NAMALWA (cell line): Measurements from ENCODE around the gene EIF2AK3.
"Not testable (repeated sequence)": the region's sequence is repeated elsewhere in the genome, so short reads cannot be mapped to it uniquely, and the experiment has no call there.

ENCODE experiments used
- DNase-seq: peaks from one replicate; pipeline ENCODE4 v3.0.0-alpha.2; 2015; ENCODE audit warnings: low spot score

EIF2AK3 gene

GRCh38 chr2:88627055-88627855 is at the start of gene EIF2AK3:
Gene EIF2AK3, minus strand, starts transcription at chr2:88627464. Its CDS starts 190 bp downstream, at chr2:88627274.
- DNase-seq: peak; percentile 100

GRCh38 chr2:88673363-88673762 is 46.1 kb upstream of the EIF2AK3 start:
- no peak for DNase-seq

- DNase-seq: peak; percentile 81
These were observed 44.6 kb upstream of the EIF2AK3 start for GRCh38 chr2:88671786-88672427.

- peak; percentile 75 for DNase-seq
These were observed 42.4 kb upstream of the EIF2AK3 start for GRCh38 chr2:88669482-88670214.

- no peak for DNase-seq
These were observed 41.6 kb upstream of the EIF2AK3 start for GRCh38 chr2:88668862-88669261.

- DNase-seq: no peak
These were observed 40.0 kb upstream of the EIF2AK3 start for GRCh38 chr2:88667219-88667618.

GRCh38 chr2:88666576-88666975 is 39.3 kb upstream of the EIF2AK3 start:
- DNase-seq: no peak

- no peak for DNase-seq
These were observed 33.4 kb upstream of the EIF2AK3 start for GRCh38 chr2:88660622-88661021.

- DNase-seq: no peak
These were observed 32.3 kb upstream of the EIF2AK3 start for GRCh38 chr2:88659538-88659915.

- no peak for DNase-seq
These were observed 31.7 kb upstream of the EIF2AK3 start for GRCh38 chr2:88658881-88659537.

- no peak for DNase-seq
These were observed 31.1 kb upstream of the EIF2AK3 start for GRCh38 chr2:88658326-88658725.

GRCh38 chr2:88657131-88657530 is 29.9 kb upstream of the EIF2AK3 start:
- DNase-seq: no peak

GRCh38 chr2:88656690-88657089 is 29.4 kb upstream of the EIF2AK3 start:
- no peak for DNase-seq

- no peak for DNase-seq
These were observed 27.4 kb upstream of the EIF2AK3 start for GRCh38 chr2:88654714-88655113.

- DNase-seq: no peak
These were observed 24.4 kb upstream of the EIF2AK3 start for GRCh38 chr2:88651646-88652045.

- not testable (repeated sequence) for DNase-seq
These were observed 18.1 kb upstream of the EIF2AK3 start for GRCh38 chr2:88645291-88645882.

GRCh38 chr2:88642278-88642677 is 15.0 kb upstream of the EIF2AK3 start:
- no peak for DNase-seq

GRCh38 chr2:88641330-88641729 is 14.1 kb upstream of the EIF2AK3 start:
- DNase-seq: no peak

GRCh38 chr2:88639865-88640264 is 12.6 kb upstream of the EIF2AK3 start:
- no peak for DNase-seq

- no peak for DNase-seq
These were observed 11.5 kb upstream of the EIF2AK3 start for GRCh38 chr2:88638743-88639142.

- no peak for DNase-seq
These were observed 10.9 kb upstream of the EIF2AK3 start for GRCh38 chr2:88638123-88638650.

GRCh38 chr2:88637464-88637863 is 10.2 kb upstream of the EIF2AK3 start:
- DNase-seq: no peak
